ENCODE results near the gene PCDHGB2. TPM values are rescaled to one million over a fixed set of nuclear protein-coding genes. Genes with fewer than 3 reads are reported as not detected.

The PCDHGB2 gene
- total RNA-seq, 1 experiment from 2014 or later, result 4.1 TPM

- TF ChIP-seq ARID4B (CRISPR knock-in tag; IDR thresholded peaks at IDR 0.05; ENCODE audit: borderline replicate concordance), result peak; percentile 92
- TF ChIP-seq IRF2 (CRISPR knock-in tag; IDR thresholded peaks at IDR 0.05; ENCODE audit: borderline replicate concordance, low read depth), result no peak; the same call in 1 of the 2 replicates
- peak; percentile 90; the same call in 1 of the 2 replicates for TF ChIP-seq HMGXB4 (CRISPR knock-in tag; IDR thresholded peaks at IDR 0.05)
- no peak for TF ChIP-seq AR (CRISPR knock-in tag; IDR thresholded peaks at IDR 0.05)
- TF ChIP-seq ZBTB43 (CRISPR knock-in tag; IDR thresholded peaks at IDR 0.05), result peak; percentile 79; the same call in 1 of the 2 replicates
- TF ChIP-seq ATF6 (CRISPR knock-in tag; IDR thresholded peaks at IDR 0.05), result no peak
- 0 out of 2 replicates have a peak, but pooled peaks have one; percentile 81 for TF ChIP-seq CREM (CRISPR knock-in tag; IDR thresholded peaks at IDR 0.05)
- TF ChIP-seq ZNF138 (CRISPR knock-in tag; conservative IDR thresholded peaks at IDR 0.05), result no peak
- 0 out of 2 replicates have a peak, but pooled peaks have one; percentile 20 for TF ChIP-seq RELA (CRISPR knock-in tag; IDR thresholded peaks at IDR 0.05; ENCODE audit: borderline replicate concordance)
- TF ChIP-seq TEAD1 (CRISPR knock-in tag; IDR thresholded peaks at IDR 0.05), result peak; percentile 83
- no peak for TF ChIP-seq IRF1 (CRISPR knock-in tag; IDR thresholded peaks at IDR 0.05)
Measured at GRCh38 chr5:141320225-141321169, 39.3 kb upstream of the PCDHGB2 start, which contains the start of gene TAF7 (continued).

Data from WTC11 (cell line).